ENCODE data around the gene CDH23.

CDH23 gene

GRCh38 chr10:71543608-71544170 is 147.0 kb downstream of the CDH23 start:
- no peak for TF ChIP-seq CTCF (IDR thresholded peaks at IDR 0.05)
- Histone ChIP-seq H3K27me3 (peaks cover 4% of the 10 kb centered on the region), H3K4me1 (ENCODE audit: control insufficient read depth in 1 of 2, insufficient read depth in 1 of 2, low read depth in 1 of 2, low read length in 1 of 2) (no peaks in the 10 kb centered on the region), H3K9me3 (no peaks in the 10 kb centered on the region), H3K4me3 (ENCODE audit: low read depth in 1 of 2, low read length in 1 of 2) (no peak overlapping the region), H3K27ac (no peak overlapping the region), H3K36me3 (no peaks in the 10 kb centered on the region)

DNA sequence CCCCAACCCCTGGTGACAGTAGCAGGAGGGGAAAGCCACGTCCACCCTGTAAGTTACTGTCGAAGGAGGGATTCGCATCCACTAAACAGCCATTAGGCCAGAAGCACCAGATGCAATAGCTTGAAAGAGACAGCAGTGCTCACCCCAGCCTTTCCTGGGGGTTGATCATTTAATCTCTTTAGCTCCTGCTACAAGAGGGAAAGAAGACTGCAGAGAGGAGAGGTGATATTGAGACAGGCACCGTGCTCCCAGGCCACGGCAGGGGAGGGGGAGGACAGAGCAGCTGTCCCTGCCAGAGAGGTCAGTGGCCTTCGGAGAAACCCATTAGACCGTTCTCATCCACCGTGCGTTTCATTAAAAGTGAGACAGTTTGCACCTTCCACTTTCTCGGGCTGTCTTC is 148.3 kb downstream of the CDH23 start:
- Histone ChIP-seq H3K4me1 (ENCODE audit: control insufficient read depth in 1 of 2, insufficient read depth in 1 of 2, low read depth in 1 of 2, low read length in 1 of 2) (no peaks in the 10 kb centered on the region), H3K9me3 (no peaks in the 10 kb centered on the region), H3K27ac (no peak overlapping the region), H3K4me3 (ENCODE audit: low read depth in 1 of 2, low read length in 1 of 2) (no peak overlapping the region), H3K27me3 (peaks cover 1% of the 10 kb centered on the region), H3K36me3 (no peaks in the 10 kb centered on the region)
- TF ChIP-seq CTCF (IDR thresholded peaks at IDR 0.05), result no peak

DNA sequence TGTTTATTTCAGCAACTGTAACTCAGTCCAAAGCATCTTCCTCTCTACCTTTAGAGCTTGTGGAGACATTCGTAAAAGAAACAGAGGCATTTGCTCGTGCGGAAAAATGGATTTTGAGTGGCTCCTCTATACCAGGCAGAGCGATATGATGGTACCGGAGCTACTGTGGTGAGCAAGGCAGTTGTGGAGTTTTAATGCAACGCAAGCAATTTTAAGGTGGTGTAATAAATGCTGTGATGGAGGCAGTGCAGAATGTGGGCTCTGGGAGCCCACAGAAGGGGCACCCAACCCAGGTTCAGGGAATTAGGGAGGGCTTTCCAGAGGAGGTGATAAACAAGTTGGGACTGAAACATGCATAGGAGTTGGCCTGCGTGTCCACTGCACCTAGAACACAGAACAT is 149.5 kb downstream of the CDH23 start:
- Histone ChIP-seq H3K4me1 (ENCODE audit: control insufficient read depth in 1 of 2, insufficient read depth in 1 of 2, low read depth in 1 of 2, low read length in 1 of 2) (no peaks in the 10 kb centered on the region), H3K9me3 (no peaks in the 10 kb centered on the region), H3K36me3 (no peaks in the 10 kb centered on the region), H3K27me3 (no peaks in the 10 kb centered on the region), H3K27ac (no peak overlapping the region), H3K4me3 (ENCODE audit: low read depth in 1 of 2, low read length in 1 of 2) (no peak overlapping the region)
- TF ChIP-seq CTCF (IDR thresholded peaks at IDR 0.05), result no peak

DNA sequence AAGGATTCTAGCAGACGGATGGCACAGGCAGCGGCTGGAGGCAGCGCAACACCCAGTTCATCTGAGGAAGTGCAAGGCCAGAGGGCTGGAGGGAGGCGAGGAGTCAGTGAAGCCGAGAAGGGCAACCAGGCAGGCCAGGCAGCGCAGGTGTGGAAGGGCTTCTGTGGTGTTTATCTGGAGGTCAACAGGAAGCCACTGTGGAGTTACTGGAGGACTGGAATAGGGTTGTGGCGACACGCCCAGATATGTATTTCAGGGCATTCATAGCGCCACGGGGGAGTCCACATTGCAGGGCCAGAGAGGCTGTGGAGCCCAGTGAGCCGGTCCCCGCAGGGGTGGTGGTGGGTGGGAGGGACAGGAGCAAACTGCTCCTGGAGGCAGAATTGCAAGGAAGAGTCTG is 150.6 kb downstream of the CDH23 start:
- H3K27ac ChIP-seq, result no peak overlapping the region
- H3K36me3 ChIP-seq, result no peaks in the 10 kb centered on the region
- no peaks in the 10 kb centered on the region for H3K27me3 ChIP-seq
- H3K9me3 ChIP-seq, result no peaks in the 10 kb centered on the region
- TF ChIP-seq CTCF (IDR thresholded peaks at IDR 0.05), result no peak
- no peak overlapping the region for H3K4me3 ChIP-seq (ENCODE audit: low read depth in 1 of 2, low read length in 1 of 2)
- H3K4me1 ChIP-seq (ENCODE audit: control insufficient read depth in 1 of 2, insufficient read depth in 1 of 2, low read depth in 1 of 2, low read length in 1 of 2), result no peaks in the 10 kb centered on the region

DNA sequence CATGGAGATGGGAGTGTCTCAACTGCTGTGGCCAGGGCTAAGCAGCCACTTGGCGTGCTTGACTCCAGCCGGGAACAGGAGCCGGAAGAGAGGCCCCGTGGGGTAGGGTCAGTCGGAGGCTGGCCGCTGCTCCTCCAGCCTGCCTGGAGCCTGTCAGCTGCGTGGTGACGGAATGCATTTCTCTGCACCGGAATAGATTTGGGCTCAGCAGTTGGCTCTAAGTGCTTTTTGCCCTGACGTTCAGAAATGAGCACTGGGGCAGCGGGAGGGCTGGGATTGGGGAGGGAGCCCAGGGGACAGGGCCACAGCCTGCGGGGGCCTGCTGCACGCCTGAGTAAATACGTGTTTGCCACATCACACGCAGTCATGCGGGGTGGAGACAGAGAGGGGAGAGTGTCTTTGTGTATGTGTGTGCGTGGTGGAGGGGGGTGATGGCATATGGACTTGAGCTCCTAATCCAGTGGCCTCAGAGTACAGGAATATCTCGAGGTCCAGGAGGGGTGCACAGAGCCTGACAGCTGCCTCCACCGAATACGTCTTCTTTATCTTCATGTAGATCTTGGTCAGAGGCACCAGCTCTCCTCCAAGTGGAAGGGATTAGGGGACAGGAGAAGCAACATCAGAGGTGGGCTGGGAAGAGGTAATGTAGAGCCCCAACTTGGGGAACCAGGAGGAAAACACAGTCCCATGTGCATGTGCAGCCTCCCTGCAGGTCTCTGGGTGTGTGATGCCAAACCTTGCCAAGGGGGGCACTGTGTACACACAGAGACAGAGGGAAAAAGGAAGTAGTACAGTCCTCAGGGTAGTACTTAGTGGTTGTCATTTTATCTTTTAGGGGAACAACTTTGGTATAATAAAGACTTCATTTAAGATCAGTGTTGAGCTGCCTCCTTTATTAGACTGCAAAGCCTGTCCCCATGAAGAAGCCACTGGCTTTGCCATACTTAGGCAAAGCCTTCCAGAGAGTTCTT is 151.4 kb downstream of the CDH23 start:
- no peaks in the 10 kb centered on the region for H3K27me3 ChIP-seq
- H3K4me1 ChIP-seq (ENCODE audit: control insufficient read depth in 1 of 2, insufficient read depth in 1 of 2, low read depth in 1 of 2, low read length in 1 of 2), result no peaks in the 10 kb centered on the region
- no peak overlapping the region for H3K27ac ChIP-seq
- H3K36me3 ChIP-seq, result no peaks in the 10 kb centered on the region
- peak; percentile 66 for TF ChIP-seq CTCF (IDR thresholded peaks at IDR 0.05)
- H3K9me3 ChIP-seq, result no peaks in the 10 kb centered on the region
- no peak overlapping the region for H3K4me3 ChIP-seq (ENCODE audit: low read depth in 1 of 2, low read length in 1 of 2)

All from neutrophil (primary cell).